Heart left ventricle (tissue), 16 donors: Measurements from ENCODE around the gene LHX2. TPM values are rescaled to one million over a fixed set of nuclear protein-coding genes. Genes with fewer than 3 reads are reported as not detected.

Experiments
- ATAC-seq, 4 donors: fragments of 200-7000 bp; cut with Tn5 transposase; one replicate each; pipeline ENCODE4 v1.9.1; 2020 to 2022; ENCODE audit warnings: moderate library complexity in 4 of 4, mild to moderate bottlenecking in 3 of 4, moderate number of reproducible peaks in 1 of 4
- DNase-seq, 5 donors: peaks; one replicate each; pipeline ENCODE4 v3.0.0-alpha.2; 2020
- H3K27ac ChIP-seq, 12 donors: fragments of 200-600 bp; sonication (generic) in 4 of 12; one replicate each; pipeline versions ENCODE4 v1.5.0 to v1.8.0; 2016 to 2022; ENCODE audit warnings: mild to moderate bottlenecking in 2 of 12
- H3K27me3 ChIP-seq, 9 donors: fragments of 200-600 bp; sonication (generic) in 2 of 9; one replicate each; pipeline versions ENCODE4 v1.5.1 to v1.8.0; 2016 to 2022; ENCODE audit warnings: mild to moderate bottlenecking in 3 of 9
- H3K36me3 ChIP-seq, 9 donors: fragments of 200-600 bp; sonication (generic) in 2 of 9; one replicate each; pipeline versions ENCODE4 v1.5.0 to v1.8.0; 2018 to 2022; ENCODE audit warnings: mild to moderate bottlenecking in 2 of 9
- H3K4me1 ChIP-seq, 12 donors: fragments of 200-600 bp; sonication (generic) in 4 of 12; one replicate each; pipeline versions ENCODE4 v1.5.0 to v1.8.0; 2016 to 2022; ENCODE audit warnings: mild to moderate bottlenecking in 3 of 12
- H3K4me3 ChIP-seq, 12 donors: fragments of 200-600 bp; sonication (generic) in 4 of 12; one replicate each; pipeline versions ENCODE4 v1.5.0 to v1.8.0; 2017 to 2022; ENCODE audit warnings: mild to moderate bottlenecking in 9 of 12, moderate library complexity in 4 of 12
- H3K9me3 ChIP-seq, 12 donors: fragments of 200-600 bp; sonication (generic) in 4 of 12; one replicate each; pipeline versions ENCODE4 v1.5.0 to v1.8.0; 2016 to 2022; ENCODE audit warnings: mild to moderate bottlenecking in 1 of 12
- POLR2A ChIP-seq, 2 donors: fragments of 450-650 bp; IDR thresholded peaks; one replicate each; pipeline ENCODE4 v1.6.1; 2017; ENCODE audit warnings: antibody characterized with exemption in 2 of 2, mild to moderate bottlenecking in 2 of 2, moderate library complexity in 2 of 2
- WGBS, 4 donors: extraction: QIAGEN DNeasy Blood & Tissue Kit in 2 of 4; methylation state at CpG; one replicate each; pipeline versions ENCODE4 v1.1.5 to v1.1.7; 2013 to 2018; 5-methylcytosine and 5-hydroxymethylcytosine counted together
- intact Hi-C, 10 donors: fragments of 100-400 bp; cut with DNase I; formaldehyde crosslinking; loops; one replicate each; pipeline versions ENCODE4 v1.11.1 to v1.14.2; 2022
- polyA plus RNA-seq, 2 donors: library from polyadenylated mRNA; stranded (reverse); fragments of 200-250 nt; gene quantifications; one replicate each; pipeline ENCODE4 v1.2.3, GENCODE V29; 2013
- total RNA-seq, 9 donors: library from RNA; depleted of rRNA in 2 of 9; stranded (reverse); fragments of >200 nt in 2 of 9; fragmentation: NEBNext Ultra II Directional in 3 of 9; extraction: Animal tissue kit (Norgen Biotek cat#: 25700) in 3 of 9; gene quantifications; one replicate each; pipeline versions ENCODE4 v1.1.0 to v1.2.4, GENCODE V29; 2016 to 2023
- TF ChIP-seq, protein P1 (sequence below), 12 donors: fragments of 200-600 bp; sonication (generic) in 4 of 12; IDR thresholded peaks; one replicate each; pipeline versions ENCODE4 v1.5.0 to v1.8.0; 2018 to 2022; ENCODE audit warnings: antibody characterized with exemption in 12 of 12, mild to moderate bottlenecking in 5 of 12
- donor health status: ischemic (EF 13 %, LVEDD 7.1; RV severe dilation, severe dysfunction).
- donor health status: healthy with polysubstance abuse.
- donor health status: DM: no; HTN: yes; CAD: no.
- donor health status: DM: no; HTN: no; CAD: no.
- donor health status: ischemic (EF 25% LVEDD 6.9; RV normal size, moderate dysfunction).
- donor health status: ischemic (EF 25% LVEDD 5.7; RV mildly dilated, moderate dysfunction).
- donor health status: healthy.
- donor health status: DM: yes; HTN: yes; CAD: no.
- donor health status: ischemic (EF 35%, LVEDD 5.7; RV mildly dilated, moderate dysfunction).
- donor health status: nonischemic (EF 11% LVEDD 7.7; RV severe dilation, severe dysfunction).
- donor health status: DM: yes; HTN: yes; CAD: no.
- donor health status: PGD.
- donor health status: ischemic (EF 29% LVEDD 5.4; RV normal size, mild dysfunction).
- donor health status: nonischemic (EF 23%, LVEDD 6.1; RV moderate dilation, normal function).

Gene LHX2
- total and polyA plus RNA-seq, 11 donors, result 0.10 to 1.3 (median 0.28) TPM; not detected in 5

DNA sequence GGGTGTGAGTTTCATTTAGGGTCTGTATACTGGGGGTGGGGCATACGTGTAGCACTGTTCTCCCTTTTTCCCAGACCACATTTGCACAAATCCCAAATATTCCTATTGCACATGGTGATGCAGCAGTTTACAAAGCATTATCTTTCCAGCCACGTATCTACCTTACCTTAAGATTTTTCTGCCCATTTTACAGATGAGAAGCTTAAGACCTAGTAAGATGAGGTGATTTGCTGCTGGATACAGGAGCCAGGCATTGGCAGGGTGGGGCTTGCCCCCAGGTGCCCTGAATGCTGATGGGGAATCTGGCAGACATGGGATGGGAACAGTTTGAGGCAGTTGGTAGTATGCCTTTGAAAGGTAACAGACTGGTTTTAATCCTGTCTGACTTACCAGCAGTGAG is 12.5 kb downstream of the LHX2 start:
- WGBS, 4 donors, result 69 to 82% (median 75%) methylated on average over 2 of the region's 2 CpGs
- no peak for TF ChIP-seq POLR2A (IDR thresholded peaks at IDR 0.05)
- TF ChIP-seq, protein P1, sequence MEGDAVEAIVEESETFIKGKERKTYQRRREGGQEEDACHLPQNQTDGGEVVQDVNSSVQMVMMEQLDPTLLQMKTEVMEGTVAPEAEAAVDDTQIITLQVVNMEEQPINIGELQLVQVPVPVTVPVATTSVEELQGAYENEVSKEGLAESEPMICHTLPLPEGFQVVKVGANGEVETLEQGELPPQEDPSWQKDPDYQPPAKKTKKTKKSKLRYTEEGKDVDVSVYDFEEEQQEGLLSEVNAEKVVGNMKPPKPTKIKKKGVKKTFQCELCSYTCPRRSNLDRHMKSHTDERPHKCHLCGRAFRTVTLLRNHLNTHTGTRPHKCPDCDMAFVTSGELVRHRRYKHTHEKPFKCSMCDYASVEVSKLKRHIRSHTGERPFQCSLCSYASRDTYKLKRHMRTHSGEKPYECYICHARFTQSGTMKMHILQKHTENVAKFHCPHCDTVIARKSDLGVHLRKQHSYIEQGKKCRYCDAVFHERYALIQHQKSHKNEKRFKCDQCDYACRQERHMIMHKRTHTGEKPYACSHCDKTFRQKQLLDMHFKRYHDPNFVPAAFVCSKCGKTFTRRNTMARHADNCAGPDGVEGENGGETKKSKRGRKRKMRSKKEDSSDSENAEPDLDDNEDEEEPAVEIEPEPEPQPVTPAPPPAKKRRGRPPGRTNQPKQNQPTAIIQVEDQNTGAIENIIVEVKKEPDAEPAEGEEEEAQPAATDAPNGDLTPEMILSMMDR (IDR thresholded peaks at IDR 0.05), result no peak
- Histone ChIP-seq H3K36me3 (no peaks in the 10 kb centered on the region), H3K27ac (no peak overlapping the region), H3K4me1 (peaks cover 0 to 7% (median 0%) of the 10 kb centered on the region in 12 donors), H3K27me3 (peaks cover 27 to 67% (median 54%) of the 10 kb centered on the region in 9 donors), H3K9me3 (no peaks in the 10 kb centered on the region), H3K4me3 (no peak overlapping the region)
- no peak for DNase-seq
- ATAC-seq, result no peak
- intact Hi-C loops, result loop anchor here in 1 of 10 donors (10.0 kb wide), 1 partner anchor 299 kb away; no protein-coding TSS in a partner anchor

DNA sequence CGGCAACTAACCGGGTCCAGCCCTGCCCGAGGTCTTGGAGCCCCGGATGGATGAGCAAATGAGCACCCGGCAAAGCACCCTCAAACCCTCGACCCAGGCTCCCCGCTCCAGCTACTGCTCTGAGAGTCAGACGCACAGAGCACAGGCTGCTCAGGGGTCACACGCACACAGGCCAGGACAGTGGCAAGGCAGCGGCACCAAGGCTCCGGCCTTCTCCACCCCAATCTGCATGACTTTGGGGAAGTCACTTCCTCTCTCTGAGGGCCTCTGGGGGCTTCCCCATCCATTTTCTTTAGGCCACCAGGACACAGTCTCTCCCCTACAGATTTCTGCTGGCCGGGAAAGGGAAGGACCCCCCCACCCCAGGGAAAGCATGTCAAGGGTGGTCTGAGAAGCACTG is 18.0 kb downstream of the LHX2 start:
- Histone ChIP-seq H3K9me3 (no peaks in the 10 kb centered on the region), H3K27ac (no peak overlapping the region), H3K4me3 (no peak overlapping the region), H3K27me3 (peaks cover 0 to 55% (median 14%) of the 10 kb centered on the region in 9 donors), H3K4me1 (peaks cover 0 to 3% (median 0%) of the 10 kb centered on the region in 12 donors), H3K36me3 (no peaks in the 10 kb centered on the region)
- peak in 1 of 5 donors; percentile 6 for DNase-seq
- WGBS, 4 donors, result 76 to 83% (median 79%) methylated on average over 5 to 12 of the region's 12 CpGs
- no peak for ATAC-seq
- no peak for TF ChIP-seq POLR2A (IDR thresholded peaks at IDR 0.05)
- TF ChIP-seq, protein P1 (IDR thresholded peaks at IDR 0.05), result no peak
- intact Hi-C loops, result loop anchor here in 1 of 10 donors (10.0 kb wide), 1 partner anchor 305 kb away; no protein-coding TSS in a partner anchor

DNA sequence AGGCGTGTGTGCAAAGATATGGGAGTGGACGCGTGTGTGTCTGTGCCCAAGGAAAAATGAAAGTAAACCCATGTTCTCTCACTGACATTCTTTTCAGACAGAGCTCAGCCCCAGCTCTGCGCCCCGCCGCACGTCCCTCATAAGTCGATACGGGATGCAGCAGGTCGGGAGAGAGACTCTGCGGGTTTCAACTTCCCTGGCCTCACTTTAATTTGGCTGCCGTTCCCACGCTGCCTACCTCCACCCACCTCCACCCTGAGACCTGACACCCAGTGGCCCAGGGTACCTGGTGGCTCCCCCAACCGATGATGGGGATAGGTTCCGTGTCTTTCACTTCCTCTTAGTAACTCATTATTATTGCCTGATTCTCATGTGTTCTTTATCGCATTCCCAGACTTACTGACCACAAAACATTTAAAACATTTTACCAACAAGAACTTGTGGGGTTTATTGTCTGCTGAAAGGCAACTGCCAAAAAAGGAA is 19.4 kb downstream of the LHX2 start:
- Histone ChIP-seq H3K27me3 (peaks cover 0 to 64% (median 10%) of the 10 kb centered on the region in 9 donors), H3K4me3 (no peak overlapping the region), H3K4me1 (peaks cover 0 to 3% (median 0%) of the 10 kb centered on the region in 12 donors), H3K27ac (no peak overlapping the region), H3K36me3 (no peaks in the 10 kb centered on the region), H3K9me3 (no peaks in the 10 kb centered on the region)
- TF ChIP-seq, protein P1 (IDR thresholded peaks at IDR 0.05), result no peak
- no peak for TF ChIP-seq POLR2A (IDR thresholded peaks at IDR 0.05)
- ATAC-seq (no peak), DNase-seq (peak in 1 of 5 donors; percentile 14)
- intact Hi-C loops, result no loop called here
- WGBS, 4 donors, result 78 to 85% (median 83%) methylated on average over 16 of the region's 16 CpGs

DNA sequence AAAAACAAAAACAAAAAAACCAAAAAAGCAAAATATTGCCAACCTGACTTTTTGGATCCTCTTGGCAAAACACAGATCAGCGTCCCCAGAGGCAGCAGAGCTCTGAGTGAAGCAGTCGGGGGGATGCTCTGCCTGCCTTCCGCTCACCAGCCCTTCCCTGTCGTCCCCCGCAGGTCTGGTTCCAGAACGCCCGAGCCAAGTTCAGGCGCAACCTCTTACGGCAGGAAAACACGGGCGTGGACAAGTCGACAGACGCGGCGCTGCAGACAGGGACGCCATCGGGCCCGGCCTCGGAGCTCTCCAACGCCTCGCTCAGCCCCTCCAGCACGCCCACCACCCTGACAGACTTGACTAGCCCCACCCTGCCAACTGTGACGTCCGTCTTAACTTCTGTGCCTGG is 20.7 kb downstream of the LHX2 start:
- H3K9me3 ChIP-seq, result no peaks in the 10 kb centered on the region
- H3K4me1 ChIP-seq, result peaks cover 0 to 3% (median 0%) of the 10 kb centered on the region in 12 donors
- no peaks in the 10 kb centered on the region for H3K36me3 ChIP-seq
- no peak for TF ChIP-seq POLR2A (IDR thresholded peaks at IDR 0.05)
- TF ChIP-seq, protein P1 (IDR thresholded peaks at IDR 0.05), result no peak
- intact Hi-C loops, result no loop called here
- WGBS, 4 donors, result 10 to 25% (median 16%) methylated on average over 24 of the region's 24 CpGs
- H3K27me3 ChIP-seq, result peaks cover 0 to 74% (median 20%) of the 10 kb centered on the region in 9 donors
- ATAC-seq (no peak), DNase-seq (no peak)
- no peak overlapping the region for H3K4me3 ChIP-seq
- no peak overlapping the region for H3K27ac ChIP-seq
